ENCODE results near the gene WDR31.

- TF ChIP-seq CTCF (IDR thresholded peaks at IDR 0.05) (no peak), POLR2A (IDR thresholded peaks at IDR 0.05) (no peak)
Observed at GRCh38 chr9:113266174-113266573, 73.9 kb downstream of the WDR31 start.
